T-helper 22 cell (primary cell): Measurements from ENCODE around the gene SMYD3.
"Not testable (repeated sequence)": the region's sequence is repeated elsewhere in the genome, so short reads cannot be mapped to it uniquely, and the experiment has no call there.

ENCODE experiments used
- DNase-seq: peaks from one replicate; pipeline ENCODE4 v3.0.0-alpha.2; 2020; ENCODE audit warnings: low read depth

Gene SMYD3

DNA sequence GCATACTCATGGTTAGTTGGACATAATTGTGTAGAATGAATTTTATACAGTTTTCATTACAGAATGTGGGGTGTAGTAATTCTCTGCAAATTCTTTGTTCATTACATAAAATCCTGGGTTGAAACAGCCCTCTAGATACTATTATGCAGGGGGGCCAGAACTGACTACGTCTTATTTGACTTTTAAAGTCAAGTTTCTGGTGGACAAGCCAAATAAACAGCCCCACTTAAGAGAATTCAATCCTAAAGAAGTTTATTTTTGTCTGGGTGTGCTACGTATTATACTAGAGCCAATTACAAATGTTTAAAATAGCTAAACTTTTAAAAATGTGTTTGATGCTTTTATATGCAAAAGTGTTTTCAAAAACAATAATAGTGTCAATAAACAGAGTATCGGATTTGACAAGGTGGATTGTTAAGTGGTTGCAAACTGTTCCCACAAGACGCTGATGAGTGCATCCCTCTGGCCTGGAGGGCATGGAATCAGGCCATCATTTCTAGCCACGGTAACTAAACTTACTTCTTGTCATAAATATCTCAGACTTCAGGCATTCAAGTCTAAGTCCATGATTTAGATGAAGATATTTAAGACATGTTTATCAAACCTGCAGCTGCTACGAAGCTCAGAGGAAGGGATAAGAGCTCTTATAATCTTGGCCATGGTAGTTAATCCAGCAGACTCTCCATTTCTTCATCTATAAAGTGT is 706.0 kb downstream of the SMYD3 start:
- DNase-seq, result no peak

- DNase-seq, result no peak
Observed at GRCh38 chr1:245798349-245798711, 708.7 kb downstream of the SMYD3 start.

- no peak for DNase-seq
Observed at GRCh38 chr1:245797592-245798348, 709.3 kb downstream of the SMYD3 start.

DNA sequence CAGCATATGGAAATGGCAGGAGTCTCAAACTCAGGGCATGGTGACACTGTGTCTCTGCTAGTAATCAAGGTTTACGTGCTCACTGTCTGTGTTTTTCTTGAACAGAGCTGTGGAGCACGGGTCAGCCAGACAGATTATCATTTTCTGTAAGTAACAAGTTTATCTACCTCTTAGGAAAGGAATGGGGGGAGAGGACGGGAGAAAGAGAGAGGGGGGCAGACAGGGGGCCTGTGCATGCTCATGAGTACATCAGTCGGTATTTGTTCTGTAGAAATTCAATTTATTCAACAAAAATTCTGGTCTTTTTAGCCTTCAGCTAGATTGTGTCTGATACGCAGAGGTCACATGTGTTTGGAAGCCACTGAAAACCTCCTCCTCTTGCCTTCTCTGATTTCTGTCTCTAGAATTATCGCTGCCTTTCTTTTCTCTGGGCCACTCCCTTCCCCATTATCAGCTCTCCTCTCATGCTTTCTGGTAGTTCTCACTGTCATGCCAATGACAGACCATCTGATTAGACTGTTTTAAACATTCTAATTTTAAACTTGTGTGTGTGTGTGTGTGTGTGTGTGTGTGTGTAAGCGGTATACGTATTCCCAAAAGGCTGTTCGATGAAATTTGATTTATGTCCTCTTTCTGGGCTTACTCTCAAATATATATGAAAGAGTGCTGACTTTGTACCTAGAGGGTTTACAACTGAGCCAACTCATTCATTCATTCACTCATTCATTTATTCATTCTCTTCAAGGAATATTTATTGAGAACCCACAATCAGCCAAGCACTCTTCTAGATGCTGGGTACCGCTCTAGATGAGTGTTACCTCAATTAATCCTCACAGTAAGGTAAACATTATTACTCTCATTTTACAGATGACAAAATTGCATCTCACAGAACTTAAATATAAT is 715.4 kb downstream of the SMYD3 start:
- DNase-seq, result no peak

DNA sequence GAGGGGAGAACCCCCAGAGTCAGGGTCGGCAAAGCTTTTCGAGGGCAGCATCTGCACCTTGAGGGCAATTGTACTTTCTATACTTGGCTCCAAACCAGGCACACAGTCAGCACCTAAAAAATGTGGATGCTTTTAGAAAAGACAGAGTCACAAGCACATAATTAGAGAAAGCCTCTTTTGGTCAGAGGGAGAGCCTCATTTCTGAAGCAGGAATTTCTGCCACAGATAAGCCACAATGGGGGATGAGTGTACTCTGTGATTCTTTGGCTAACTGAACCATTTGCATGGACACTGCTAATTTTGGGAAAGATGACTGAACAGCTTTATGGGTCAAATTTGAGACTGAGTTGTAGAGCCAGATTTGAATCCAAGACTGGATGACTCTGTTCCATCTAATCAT is 716.6 kb downstream of the SMYD3 start:
- no peak for DNase-seq

- DNase-seq, result no peak
Observed at GRCh38 chr1:245788886-245789285, 718.2 kb downstream of the SMYD3 start.

GRCh38 chr1:245788269-245788668 is 718.8 kb downstream of the SMYD3 start:
- no peak for DNase-seq

- no peak for DNase-seq
Observed at GRCh38 chr1:245786948-245787347, 720.1 kb downstream of the SMYD3 start.

DNA sequence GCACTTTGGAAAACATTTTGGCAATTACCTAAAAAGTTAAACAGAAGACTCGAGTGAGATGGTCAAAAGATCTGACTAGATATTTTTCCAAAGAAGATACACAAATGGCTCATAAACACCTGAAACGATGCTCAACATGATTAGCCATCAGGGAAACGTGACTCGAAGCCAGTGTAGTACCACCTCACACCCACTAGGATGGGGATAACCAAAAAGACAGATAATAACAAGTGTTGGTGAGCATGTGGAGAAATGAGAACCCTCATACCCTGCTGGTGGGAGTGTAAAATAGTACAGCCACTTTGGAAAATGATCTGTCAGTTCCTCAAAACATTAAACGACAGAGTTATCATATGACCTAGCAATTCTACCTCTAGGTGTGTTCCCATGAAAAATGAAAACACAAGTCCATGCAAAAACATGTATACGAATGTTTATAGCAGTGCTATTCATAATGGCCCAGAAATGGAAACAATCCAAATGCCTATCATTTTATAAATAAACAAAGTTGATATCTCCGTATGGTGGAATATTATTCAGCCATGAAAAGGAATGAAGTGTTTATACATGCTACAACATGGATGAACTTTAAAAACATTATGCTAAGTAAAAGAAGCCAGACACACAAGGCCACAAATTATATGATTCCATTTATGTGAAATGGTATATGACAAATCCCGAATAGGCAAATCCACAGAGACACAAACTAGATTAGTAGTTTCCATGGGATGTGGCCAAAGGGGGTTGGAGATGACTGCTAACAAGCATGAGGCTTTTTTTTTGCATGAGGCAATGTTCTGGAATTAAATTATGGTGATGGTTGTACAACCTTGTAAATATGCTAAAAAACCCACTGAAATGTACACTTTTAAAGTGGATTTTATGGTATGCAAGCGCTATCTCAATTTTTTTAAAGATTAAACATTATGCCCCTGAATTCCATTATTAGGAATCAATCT is 727.0 kb downstream of the SMYD3 start:
- DNase-seq, result no peak

- DNase-seq, result no peak
Observed at GRCh38 chr1:245777752-245778151, 729.3 kb downstream of the SMYD3 start.

DNA sequence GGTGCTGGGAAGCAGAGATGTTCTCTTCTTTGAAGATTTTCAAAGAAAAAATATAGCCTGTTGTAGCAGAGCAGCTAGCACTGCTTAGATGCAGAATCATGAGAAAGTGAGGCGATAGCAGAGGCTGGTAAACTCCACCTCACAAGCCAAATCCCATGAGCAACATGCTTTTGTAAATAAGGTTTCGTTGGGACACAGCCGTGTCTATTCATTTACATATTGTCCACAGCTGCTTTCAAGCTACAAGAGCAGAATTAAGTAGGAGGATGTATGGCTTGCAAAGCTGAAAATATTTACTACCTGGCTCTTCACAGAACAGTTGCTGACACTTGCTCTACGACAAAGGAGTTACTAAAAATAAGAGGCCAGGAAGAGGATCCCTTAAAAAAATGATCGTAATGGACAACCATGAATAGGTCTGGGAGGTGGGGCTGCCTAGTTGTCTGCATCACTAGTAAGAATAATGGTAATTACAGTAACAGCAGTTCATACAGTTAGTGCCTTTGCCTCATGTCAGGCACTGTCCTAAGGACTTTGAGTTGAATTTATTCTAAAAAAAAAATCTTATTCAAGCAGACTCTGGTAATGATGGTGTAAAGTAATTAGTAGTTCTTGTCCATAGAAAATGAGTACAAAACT is 730.3 kb downstream of the SMYD3 start:
- no peak for DNase-seq

- DNase-seq, result no peak
Observed at GRCh38 chr1:245776139-245776538, 730.9 kb downstream of the SMYD3 start.

GRCh38 chr1:245774931-245775330 is 732.1 kb downstream of the SMYD3 start:
- DNase-seq, result not testable (repeated sequence)

DNA sequence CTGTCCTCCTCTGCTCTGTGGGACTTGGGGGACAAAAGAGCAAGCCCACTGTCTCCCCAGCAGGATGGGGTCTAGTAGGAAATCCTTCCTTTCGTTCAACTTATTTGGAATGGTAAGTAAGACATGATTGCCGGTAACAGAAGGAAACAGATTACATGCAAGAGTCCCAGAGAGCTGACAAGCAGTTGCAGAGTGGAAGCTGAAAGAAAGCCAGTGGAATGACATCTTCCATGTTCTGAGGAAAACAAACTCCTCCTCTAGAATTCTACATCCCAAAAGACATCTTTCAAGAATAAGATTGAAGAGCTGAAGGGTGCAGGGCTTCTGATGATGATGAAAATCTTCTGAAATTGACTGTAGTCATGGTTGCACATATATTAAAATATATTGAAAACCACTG is 732.9 kb downstream of the SMYD3 start:
- DNase-seq, result no peak

DNA sequence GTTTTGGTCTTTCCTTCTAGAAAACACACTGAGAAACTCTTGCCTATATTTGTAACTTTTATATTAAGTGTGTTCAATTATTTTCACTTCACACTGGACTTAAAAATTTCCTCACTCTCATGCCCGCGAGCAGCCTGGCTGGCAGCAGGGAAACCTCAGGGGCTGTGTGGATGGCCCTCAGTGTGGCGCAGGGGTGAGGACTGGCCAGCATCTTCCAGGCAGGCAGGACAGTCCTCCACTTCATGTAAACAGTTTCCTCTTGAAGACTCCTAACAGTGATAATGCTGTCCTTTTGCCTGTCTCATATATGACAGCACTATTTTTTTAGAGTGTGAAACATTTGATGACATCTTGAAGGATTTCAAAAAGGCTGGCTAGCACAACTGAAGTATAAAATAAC is 733.7 kb downstream of the SMYD3 start:
- DNase-seq, result no peak

DNA sequence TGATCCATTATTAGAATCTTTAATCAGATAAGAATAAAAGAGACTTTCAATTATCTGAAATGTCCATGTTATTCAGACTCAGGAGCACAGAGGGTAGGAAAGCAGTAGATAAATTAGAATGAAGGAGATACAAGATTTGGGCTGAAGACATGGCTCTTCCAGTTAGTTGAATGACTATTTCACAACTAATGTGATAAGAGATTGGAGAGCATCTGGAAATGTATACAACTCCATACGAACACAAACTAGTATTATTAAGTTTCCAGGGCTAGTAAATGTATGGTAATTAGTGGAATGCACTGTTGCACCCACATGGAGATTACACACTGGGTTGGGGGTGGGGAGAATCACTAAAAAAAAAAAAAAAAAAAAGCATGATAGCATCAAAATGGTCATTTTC is 734.3 kb downstream of the SMYD3 start:
- no peak for DNase-seq

DNA sequence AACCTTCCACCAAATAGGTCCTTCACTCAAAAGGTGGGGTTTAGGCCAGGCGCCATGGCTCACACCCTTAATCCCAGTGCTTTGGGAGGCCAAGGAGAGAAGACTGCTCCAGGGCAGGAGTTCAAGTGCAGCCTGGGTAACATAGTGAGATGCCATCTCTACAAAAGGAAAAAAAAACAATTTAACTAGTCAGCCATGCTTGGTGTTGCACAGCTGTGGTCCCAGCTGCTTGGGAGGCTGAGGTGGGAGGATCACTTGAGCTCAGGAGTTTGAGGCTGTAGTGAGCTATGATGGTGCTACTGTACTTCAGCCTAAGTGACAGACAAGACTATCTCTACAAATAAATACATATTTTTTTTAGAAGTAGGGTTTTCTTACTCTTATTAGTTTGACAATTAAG is 734.8 kb downstream of the SMYD3 start:
- no peak for DNase-seq

DNA sequence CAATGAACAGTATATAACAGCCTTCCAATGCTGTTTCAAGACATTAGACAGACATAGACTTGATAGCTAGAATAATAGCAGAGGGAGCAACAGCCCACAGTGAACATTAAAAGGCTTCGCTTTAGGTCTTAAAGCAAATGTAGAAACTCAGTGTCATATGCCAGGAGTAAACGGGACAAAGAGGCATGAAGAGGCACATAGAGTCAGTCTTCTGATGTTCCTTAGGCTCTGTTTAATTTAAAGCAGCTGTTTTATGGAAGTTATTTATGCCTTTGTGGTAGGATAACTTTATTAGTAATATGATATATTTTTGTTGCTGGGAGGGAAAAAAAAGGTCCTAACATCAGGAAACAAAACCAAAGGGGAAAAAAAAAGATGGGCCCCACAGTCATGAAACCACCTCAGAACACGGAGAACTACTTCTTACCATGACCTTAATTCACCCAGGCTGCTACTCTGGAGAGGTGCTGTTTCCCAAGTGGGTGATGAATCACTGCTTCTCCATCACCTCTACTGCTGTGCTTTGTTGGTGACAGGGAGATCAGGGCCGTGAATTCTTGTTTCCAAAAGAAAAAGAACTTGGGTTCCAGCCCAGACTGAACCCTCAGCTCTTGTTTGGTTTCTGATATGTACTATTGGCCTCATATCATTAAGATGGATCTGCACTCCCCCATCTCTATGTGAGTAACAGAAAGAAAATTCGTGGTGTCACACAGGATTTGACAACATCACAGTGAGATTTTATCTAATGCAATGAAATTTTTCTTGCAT is 735.4 kb downstream of the SMYD3 start:
- no peak for DNase-seq

DNA sequence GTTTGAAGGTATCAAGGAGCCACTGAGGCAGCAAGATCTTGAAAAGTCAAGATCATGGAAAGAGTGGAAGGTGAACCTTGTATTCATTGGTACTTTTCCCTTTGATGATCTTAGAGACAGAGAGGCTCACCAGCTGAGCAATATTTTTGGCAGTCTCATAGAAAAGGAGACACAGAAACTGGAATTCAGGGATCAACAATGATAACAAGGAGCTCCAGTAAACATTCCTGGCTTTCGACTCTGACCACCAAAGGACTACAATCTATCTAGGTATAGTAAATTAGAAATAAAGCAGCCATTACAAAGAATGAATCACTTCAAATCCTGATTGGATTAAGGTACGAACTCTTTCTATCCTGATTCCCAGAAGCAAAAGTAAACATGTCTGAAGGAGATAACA is 736.9 kb downstream of the SMYD3 start:
- no peak for DNase-seq

DNA sequence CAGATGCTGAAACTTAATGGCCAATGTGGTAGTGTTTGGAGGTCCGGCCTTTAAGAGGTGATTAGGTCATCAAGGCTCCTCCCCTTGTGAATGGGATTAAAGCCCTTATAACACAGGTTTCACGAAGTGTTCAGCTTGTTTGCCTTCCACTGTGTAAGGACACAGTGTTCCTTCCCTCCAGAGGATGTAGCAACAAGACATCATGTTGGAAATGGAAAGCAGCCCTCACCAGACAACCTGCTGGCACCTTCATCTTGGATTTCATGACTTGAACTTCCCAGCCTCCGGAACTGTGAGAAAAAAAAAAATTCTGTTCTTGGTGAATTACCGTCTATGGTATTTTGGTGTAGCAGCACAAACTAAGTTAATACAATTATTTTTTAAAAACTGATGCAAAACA is 738.5 kb downstream of the SMYD3 start:
- no peak for DNase-seq
